ENCODE measurements around the gene PAK1.

PAK1 gene

GRCh38 chr11:77431813-77432212 lies 42.1 kb downstream of the PAK1 start:
- no peak for DNase-seq

GRCh38 chr11:77428598-77428997 lies 45.3 kb downstream of the PAK1 start:
- no peak for DNase-seq

GRCh38 chr11:77425346-77425745 lies 48.5 kb downstream of the PAK1 start:
- no peak for DNase-seq

GRCh38 chr11:77424644-77425043 lies 49.2 kb downstream of the PAK1 start:
- DNase-seq: no peak

- DNase-seq: no peak
These were observed 50.3 kb downstream of the PAK1 start for GRCh38 chr11:77423624-77424023.

- DNase-seq: no peak
These were observed 51.2 kb downstream of the PAK1 start for GRCh38 chr11:77422687-77423086.

GRCh38 chr11:77421041-77421723 lies 52.7 kb downstream of the PAK1 start:
- no peak for DNase-seq

- DNase-seq: no peak
These were observed 54.8 kb downstream of the PAK1 start for GRCh38 chr11:77418971-77419597.

GRCh38 chr11:77418155-77418970 lies 55.5 kb downstream of the PAK1 start:
- DNase-seq: no peak

- DNase-seq: no peak
These were observed 57.5 kb downstream of the PAK1 start for GRCh38 chr11:77416357-77416756.

- DNase-seq: no peak
These were observed 59.9 kb downstream of the PAK1 start for GRCh38 chr11:77413850-77414460.

GRCh38 chr11:77412814-77413213 lies 61.1 kb downstream of the PAK1 start:
- DNase-seq: no peak

GRCh38 chr11:77411717-77412441 lies 62.0 kb downstream of the PAK1 start:
- peak; percentile 83 for DNase-seq

- peak; percentile 33 for DNase-seq
These were observed 62.7 kb downstream of the PAK1 start for GRCh38 chr11:77411137-77411707.

GRCh38 chr11:77410076-77410827 lies 63.6 kb downstream of the PAK1 start:
- no peak for DNase-seq

- DNase-seq: no peak
These were observed 64.8 kb downstream of the PAK1 start for GRCh38 chr11:77409046-77409445.

GRCh38 chr11:77407613-77408012 lies 66.3 kb downstream of the PAK1 start:
- no peak for DNase-seq

- no peak for DNase-seq
These were observed 67.5 kb downstream of the PAK1 start for GRCh38 chr11:77406396-77406795.

GRCh38 chr11:77403211-77403610 lies 70.7 kb downstream of the PAK1 start:
- no peak for DNase-seq

- DNase-seq: no peak
These were observed 71.7 kb downstream of the PAK1 start for GRCh38 chr11:77402218-77402556.

- no peak for DNase-seq
These were observed 72.2 kb downstream of the PAK1 start for GRCh38 chr11:77401486-77402217.
